CD4-positive, alpha-beta T cell (primary cell): ENCODE data around the gene OPCML. TPM values are rescaled to one million over a fixed set of nuclear protein-coding genes. Genes with fewer than 3 reads are reported as not detected.

Source experiments
- ATAC-seq: fragments of 200-7000 bp; cut with Tn5 transposase; one replicate; pipeline ENCODE4 v1.10.0; 2022; ENCODE audit warnings: mild to moderate bottlenecking; ENCODE audit not compliant: poor library complexity
- CTCF ChIA-PET: fragments of 350-600 bp; sonication (Branson Sonifier 250); formaldehyde crosslinking; loops from one replicate; lab custom pipeline; 2021; ENCODE audit warnings: antibody characterized with exemption, inconsistent platforms; lab: Charles Lee
- POLR2A ChIA-PET: fragments of 350-600 bp; sonication (Branson Sonifier 250); formaldehyde crosslinking; loops from one replicate; lab custom pipeline; 2021; ENCODE audit warnings: antibody characterized with exemption, inconsistent platforms; lab: Charles Lee
- DNase-seq, 14 experiments: peaks; one replicate each; pipeline ENCODE4 v3.0.0-alpha.2; 2013 to 2020; ENCODE audit warnings: mixed read lengths in 2 of 14
- H3K27ac ChIP-seq, 2 donors: one replicate each; pipeline versions ENCODE4 v1.5.1 to v1.7.0; 2013; ENCODE audit warnings: low read length in 2 of 2, low read depth in 1 of 2, mild to moderate bottlenecking in 1 of 2
- H3K27me3 ChIP-seq, 2 experiments: 1 replicate in 1 of 2; 2 replicates in 1 of 2; pipeline versions ENCODE4 v1.6.1 to v1.7.0; 2013; ENCODE audit warnings: low read length in 2 of 2, control low read depth in 1 of 2, mild to moderate bottlenecking in 1 of 2, moderate library complexity in 1 of 2; ENCODE audit not compliant: insufficient read depth in 2 of 2, control insufficient read depth in 1 of 2
- H3K36me3 ChIP-seq: one replicate; pipeline ENCODE4 v1.6.1; 2013; ENCODE audit warnings: low read length, control low read depth; ENCODE audit not compliant: insufficient read depth
- H3K4me1 ChIP-seq: one replicate; pipeline ENCODE4 v1.6.1; 2013; ENCODE audit warnings: low read length, control low read depth; ENCODE audit not compliant: insufficient read depth
- H3K4me3 ChIP-seq: one replicate; pipeline ENCODE4 v1.5.1; 2013; ENCODE audit warnings: mild to moderate bottlenecking, low read length, moderate library complexity
- H3K9me3 ChIP-seq, 2 experiments: 1 replicate in 1 of 2; 2 replicates in 1 of 2; pipeline versions ENCODE4 v1.6.1 to v1.7.0; 2013; ENCODE audit warnings: low read length in 2 of 2, mild to moderate bottlenecking in 2 of 2, control low read depth in 1 of 2, moderate library complexity in 1 of 2; ENCODE audit not compliant: control insufficient read depth in 1 of 2, insufficient read depth in 1 of 2
- H3K27ac Mint-ChIP-seq: one replicate; pipeline ENCODE4 v1.8.0; 2020; ENCODE audit warnings: mixed read lengths
- H3K27me3 Mint-ChIP-seq: one replicate; pipeline ENCODE4 v1.8.0; 2021; ENCODE audit warnings: mixed read lengths
- H3K36me3 Mint-ChIP-seq: one replicate; pipeline ENCODE4 v1.8.0; 2021; ENCODE audit warnings: low read depth, mixed read lengths
- H3K4me1 Mint-ChIP-seq: one replicate; pipeline ENCODE4 v1.8.0; 2021; ENCODE audit warnings: low read depth, mixed read lengths
- H3K4me3 Mint-ChIP-seq: one replicate; pipeline ENCODE4 v1.8.0; 2020; ENCODE audit warnings: mild to moderate bottlenecking, mixed read lengths
- H3K9me3 Mint-ChIP-seq: one replicate; pipeline ENCODE4 v1.8.0; 2020; ENCODE audit warnings: mixed read lengths
- intact Hi-C, 2 experiments: fragments of 100-400 bp; cut with DNase I in 1 of 2; cut with micrococcal nuclease in 1 of 2; formaldehyde crosslinking; loops; one replicate each; pipeline versions ENCODE4 v1.15.1 to v1.9.0; 2023 to 2025; cut with DNase I, micrococcal nuclease
- total RNA-seq, 174 experiments: library from RNA in 2 of 174; stranded (reverse) in 2 of 174; gene quantifications; one replicate each; pipeline ENCODE4 v1.2.3 and lab custom pipeline; 2021 to 2026
- TF ChIP-seq, protein P1 (sequence below): fragments of 200-600 bp; IDR thresholded peaks from one replicate; pipeline ENCODE4 v1.8.0; 2022; ENCODE audit warnings: antibody characterized with exemption, mild to moderate bottlenecking

The OPCML gene
- total RNA-seq, 2 experiments from 2014 or later = not detected

DNA sequence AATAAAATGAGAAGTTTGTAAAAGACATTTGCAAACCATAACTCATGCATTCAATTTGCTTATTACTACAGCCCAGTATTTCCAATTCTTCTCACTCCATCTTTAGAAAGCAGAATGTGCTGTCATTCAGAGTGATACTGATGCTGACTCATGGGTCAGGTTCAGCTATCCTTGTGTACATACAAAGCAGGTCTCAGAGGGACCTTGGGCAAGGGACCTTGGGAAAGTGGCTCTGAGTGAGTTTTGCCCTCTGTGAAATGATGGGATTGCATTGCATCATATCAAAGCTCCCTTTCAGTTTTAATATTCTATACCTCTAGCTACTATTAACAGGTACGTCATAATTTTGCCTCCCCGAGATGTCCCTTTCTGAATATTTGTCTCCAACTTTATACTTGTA is 848.7 kb downstream of the OPCML start:
- Histone ChIP-seq H3K27me3 (no peaks in the 10 kb centered on the region), H3K4me3 (no peak overlapping the region), H3K27ac (no peak overlapping the region), H3K4me1 (peaks cover 3% of the 10 kb centered on the region), H3K9me3 (peaks cover 0 to 14% of the 10 kb centered on the region in 2 experiments), H3K36me3 (no peaks in the 10 kb centered on the region)
- DNase-seq (no peak), ATAC-seq (no peak)
- TF ChIP-seq, protein P1, sequence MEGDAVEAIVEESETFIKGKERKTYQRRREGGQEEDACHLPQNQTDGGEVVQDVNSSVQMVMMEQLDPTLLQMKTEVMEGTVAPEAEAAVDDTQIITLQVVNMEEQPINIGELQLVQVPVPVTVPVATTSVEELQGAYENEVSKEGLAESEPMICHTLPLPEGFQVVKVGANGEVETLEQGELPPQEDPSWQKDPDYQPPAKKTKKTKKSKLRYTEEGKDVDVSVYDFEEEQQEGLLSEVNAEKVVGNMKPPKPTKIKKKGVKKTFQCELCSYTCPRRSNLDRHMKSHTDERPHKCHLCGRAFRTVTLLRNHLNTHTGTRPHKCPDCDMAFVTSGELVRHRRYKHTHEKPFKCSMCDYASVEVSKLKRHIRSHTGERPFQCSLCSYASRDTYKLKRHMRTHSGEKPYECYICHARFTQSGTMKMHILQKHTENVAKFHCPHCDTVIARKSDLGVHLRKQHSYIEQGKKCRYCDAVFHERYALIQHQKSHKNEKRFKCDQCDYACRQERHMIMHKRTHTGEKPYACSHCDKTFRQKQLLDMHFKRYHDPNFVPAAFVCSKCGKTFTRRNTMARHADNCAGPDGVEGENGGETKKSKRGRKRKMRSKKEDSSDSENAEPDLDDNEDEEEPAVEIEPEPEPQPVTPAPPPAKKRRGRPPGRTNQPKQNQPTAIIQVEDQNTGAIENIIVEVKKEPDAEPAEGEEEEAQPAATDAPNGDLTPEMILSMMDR = no peak
- intact Hi-C loops = no loop called here
- ChIA-PET POLR2A (no interaction called here), CTCF (no interaction called here)
- Mint-ChIP-seq H3K36me3 (no peaks in the 10 kb centered on the region), H3K9me3 (no peaks in the 10 kb centered on the region), H3K27ac (no peak overlapping the region), H3K4me1 (peaks cover 9% of the 10 kb centered on the region), H3K27me3 (no peaks in the 10 kb centered on the region), H3K4me3 (no peak overlapping the region)

DNA sequence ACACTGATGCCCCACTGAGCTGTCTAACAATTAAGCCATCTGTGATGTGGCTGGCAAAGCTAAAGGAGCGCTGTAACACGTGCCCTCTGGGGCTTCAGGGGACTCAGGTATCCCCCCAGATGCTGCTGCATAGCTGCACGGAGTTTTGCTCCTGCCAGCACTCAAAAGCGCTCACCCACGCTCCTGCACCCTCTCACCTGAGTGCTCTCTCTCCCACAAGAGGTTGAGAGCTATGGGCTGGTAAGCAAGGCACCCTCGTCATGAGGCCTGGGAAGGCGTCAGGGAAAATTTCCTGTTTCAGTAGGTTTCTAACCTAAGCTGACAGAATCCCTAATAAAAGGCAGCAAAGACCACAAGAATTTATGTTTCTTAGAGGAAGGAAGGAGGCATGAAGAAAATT is 850.3 kb downstream of the OPCML start:
- Mint-ChIP-seq H3K36me3 (no peaks in the 10 kb centered on the region), H3K27ac (no peak overlapping the region), H3K9me3 (no peaks in the 10 kb centered on the region), H3K27me3 (no peaks in the 10 kb centered on the region), H3K4me3 (no peak overlapping the region), H3K4me1 (peaks cover 9% of the 10 kb centered on the region)
- ATAC-seq (no peak), DNase-seq (no peak)
- H3K36me3 ChIP-seq = no peaks in the 10 kb centered on the region
- H3K4me1 ChIP-seq = peaks cover 3% of the 10 kb centered on the region
- H3K27me3 ChIP-seq = no peaks in the 10 kb centered on the region
- H3K4me3 ChIP-seq = no peak overlapping the region
- ChIA-PET CTCF (no interaction called here), POLR2A (no interaction called here)
- no peak overlapping the region for H3K27ac ChIP-seq
- intact Hi-C loops = no loop called here
- TF ChIP-seq, protein P1 = no peak
- peaks cover 0 to 14% of the 10 kb centered on the region in 2 experiments for H3K9me3 ChIP-seq

DNA sequence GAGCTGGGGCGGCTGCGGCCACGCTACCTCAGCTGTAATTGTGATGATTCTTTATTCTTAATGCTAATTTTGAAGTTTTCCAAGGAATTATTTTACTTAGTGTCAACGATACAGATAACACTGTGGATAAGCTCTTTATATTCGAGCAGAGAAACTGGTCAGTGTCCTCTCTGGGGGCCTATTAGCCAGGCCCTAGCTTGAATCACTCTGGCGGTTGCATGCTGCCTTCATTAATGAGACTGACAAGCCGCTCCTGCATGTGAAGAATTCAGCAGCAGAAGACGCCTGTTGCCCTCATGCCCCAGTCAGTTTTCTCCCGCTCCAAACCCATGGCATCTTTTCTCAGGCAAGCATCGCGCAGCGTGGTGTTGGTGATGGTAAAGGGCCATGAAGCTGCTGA is 851.7 kb downstream of the OPCML start:
- POLR2A ChIA-PET = no interaction called here
- intact Hi-C loops = no loop called here
- no peaks in the 10 kb centered on the region for H3K36me3 ChIP-seq

More for the DNA sequence above, 851.7 kb downstream of the OPCML start:
- Histone ChIP-seq H3K4me3 (no peak overlapping the region), H3K4me1 (no peaks in the 10 kb centered on the region), H3K9me3 (peaks cover 0 to 14% of the 10 kb centered on the region in 2 experiments), H3K27ac (no peak overlapping the region), H3K27me3 (no peaks in the 10 kb centered on the region)
- DNase-seq (no peak), ATAC-seq (no peak)
- TF ChIP-seq, protein P1 = no peak
- H3K36me3 Mint-ChIP-seq = no peaks in the 10 kb centered on the region
- H3K27me3 Mint-ChIP-seq = no peaks in the 10 kb centered on the region
- CTCF ChIA-PET = no interaction called here
- H3K9me3 Mint-ChIP-seq = no peaks in the 10 kb centered on the region
- no peak overlapping the region for H3K4me3 Mint-ChIP-seq
- peaks cover 9% of the 10 kb centered on the region for H3K4me1 Mint-ChIP-seq
- no peak overlapping the region for H3K27ac Mint-ChIP-seq
